Smooth muscle cell of trachea (primary cell): Measurements from ENCODE around the gene FZD7. TPM values are rescaled to one million over a fixed set of nuclear protein-coding genes. Genes with fewer than 3 reads are reported as not detected.

Experiments used
- total RNA-seq: library from RNA; depleted of rRNA; stranded (reverse); fragments of >200 nt; gene quantifications from 2 replicates; pipeline ENCODE4 v1.2.1, GENCODE V29; 2014

FZD7 gene
- 17.0 and 82.4 TPM in 2 replicates for total RNA-seq

DNA sequence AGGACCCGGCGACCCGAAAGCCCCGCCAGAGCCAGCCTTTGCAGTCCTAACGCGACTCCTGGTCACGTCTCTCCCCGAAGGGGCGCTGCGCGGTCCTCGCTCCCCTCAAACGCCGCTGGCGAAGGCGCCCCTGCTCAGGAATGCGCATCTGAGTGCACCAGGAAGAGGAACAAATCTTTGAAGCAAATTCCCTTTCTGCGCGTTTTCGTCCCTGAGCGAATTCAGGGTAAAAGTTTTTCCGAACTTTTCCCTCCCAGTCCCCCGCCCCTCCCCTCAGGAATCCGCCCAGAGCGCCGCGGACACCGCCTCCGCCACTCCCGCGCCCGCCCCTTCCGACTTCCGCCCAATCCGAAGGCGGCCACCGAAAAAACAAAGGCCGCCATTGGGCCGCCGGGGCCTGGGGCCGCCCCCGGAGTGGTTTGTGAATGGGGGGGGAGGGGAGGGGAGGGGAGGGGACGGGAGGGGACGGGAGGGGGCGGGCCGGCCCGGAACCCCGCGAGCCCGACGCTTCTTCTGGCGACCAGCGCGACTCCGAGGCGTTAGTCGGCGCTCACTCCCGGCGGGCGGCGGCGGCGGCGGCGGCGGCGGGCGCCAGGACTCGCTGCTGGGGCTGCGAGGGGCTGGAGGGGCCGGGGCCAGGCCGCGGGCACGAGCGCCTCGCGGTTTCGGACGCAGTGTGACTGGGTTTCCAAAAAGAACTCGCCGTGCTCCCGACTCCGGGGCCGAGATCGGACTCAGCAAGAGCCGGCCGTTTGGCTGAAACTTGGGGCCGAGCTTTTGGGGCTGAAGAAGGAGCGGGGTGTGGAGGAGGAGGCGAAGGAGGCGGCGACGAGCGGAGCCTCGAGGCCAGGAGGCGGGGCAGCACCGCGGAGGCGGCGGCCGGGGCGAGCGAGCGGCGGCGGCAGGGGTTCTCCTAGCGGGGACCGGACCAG, at the start of gene FZD7:
Gene FZD7 (plus strand): TSS at position 539 of the 932 bp plus-strand sequence. CDS start 793 bp downstream, outside the sequence.

DNA sequence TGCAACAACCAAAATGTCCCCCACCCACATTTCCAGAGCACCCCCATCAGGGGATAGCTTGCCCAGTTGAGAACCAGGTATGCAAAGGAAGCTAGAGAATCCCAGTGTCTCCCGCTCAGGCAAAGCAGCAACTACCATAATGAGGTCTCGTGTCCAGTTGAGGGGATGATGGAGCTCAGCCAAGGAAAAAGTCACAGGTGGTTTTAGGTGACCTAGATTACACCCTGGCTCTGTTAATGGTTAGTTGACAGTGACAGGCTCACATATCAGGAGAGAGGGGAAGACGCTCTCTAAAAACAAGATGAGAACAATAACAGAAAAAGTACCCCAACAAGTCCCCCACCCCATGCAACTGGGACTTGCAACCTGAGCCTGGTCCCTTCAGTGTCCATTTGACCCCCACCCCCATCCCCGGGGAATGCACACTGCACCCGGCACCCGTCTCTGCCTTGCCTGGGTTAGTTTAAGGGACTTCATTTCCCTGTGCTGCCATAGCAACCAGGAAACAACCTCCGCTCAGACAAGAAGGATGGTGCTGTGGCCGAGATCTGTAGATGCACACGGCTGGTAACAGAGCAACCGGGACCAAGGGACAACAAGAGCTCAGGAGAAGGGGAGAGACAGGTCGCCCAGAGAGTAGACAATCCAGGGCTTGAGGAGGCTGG, 39.2 kb downstream of the FZD7 start, which contains the start of gene KIAA2012:
Gene KIAA2012 (plus strand): TSS at position 519 of the 665 bp plus-strand sequence. CDS start 373 bp downstream, outside the sequence.

Other genes starting within 250 kb of the FZD7 start
- 6.7 and 16.0 TPM in 2 replicates for gene CDK15, start 227.3 kb upstream of the FZD7 start, total RNA-seq
- gene KIAA2012, start 39.4 kb downstream of the FZD7 start, total RNA-seq, result 0.17 TPM in 1 of 2 replicates, not detected in the other
- 103 and 168 TPM in 2 replicates for gene SUMO1, start 204.7 kb downstream of the FZD7 start, total RNA-seq
- gene NOP58, start 231.9 kb downstream of the FZD7 start, total RNA-seq, result 40.0 and 60.2 TPM in 2 replicates